A673 (cell line): Measurements from ENCODE around the gene LMCD1.

Experiments
- EZH2 ChIP-seq: fragments of 200-600 bp; sonication (generic); IDR thresholded peaks from 2 replicates; pipeline ENCODE4 v1.6.1; 2017; ENCODE audit warnings: borderline replicate concordance, low read depth, mild to moderate bottlenecking, mixed read lengths, antibody characterized with exemption, low read length; ENCODE audit not compliant: poor library complexity, severe bottlenecking
- TF ChIP-seq, protein P1 (sequence below): fragments of 300-800, 200-600 bp; sonication (generic); conservative IDR thresholded peaks from 2 replicates; pipeline ENCODE4 v1.5.1; 2017; ENCODE audit warnings: low read depth, mild to moderate bottlenecking, antibody characterized with exemption, low read length, moderate library complexity, mixed read lengths

- TF ChIP-seq, protein P1, sequence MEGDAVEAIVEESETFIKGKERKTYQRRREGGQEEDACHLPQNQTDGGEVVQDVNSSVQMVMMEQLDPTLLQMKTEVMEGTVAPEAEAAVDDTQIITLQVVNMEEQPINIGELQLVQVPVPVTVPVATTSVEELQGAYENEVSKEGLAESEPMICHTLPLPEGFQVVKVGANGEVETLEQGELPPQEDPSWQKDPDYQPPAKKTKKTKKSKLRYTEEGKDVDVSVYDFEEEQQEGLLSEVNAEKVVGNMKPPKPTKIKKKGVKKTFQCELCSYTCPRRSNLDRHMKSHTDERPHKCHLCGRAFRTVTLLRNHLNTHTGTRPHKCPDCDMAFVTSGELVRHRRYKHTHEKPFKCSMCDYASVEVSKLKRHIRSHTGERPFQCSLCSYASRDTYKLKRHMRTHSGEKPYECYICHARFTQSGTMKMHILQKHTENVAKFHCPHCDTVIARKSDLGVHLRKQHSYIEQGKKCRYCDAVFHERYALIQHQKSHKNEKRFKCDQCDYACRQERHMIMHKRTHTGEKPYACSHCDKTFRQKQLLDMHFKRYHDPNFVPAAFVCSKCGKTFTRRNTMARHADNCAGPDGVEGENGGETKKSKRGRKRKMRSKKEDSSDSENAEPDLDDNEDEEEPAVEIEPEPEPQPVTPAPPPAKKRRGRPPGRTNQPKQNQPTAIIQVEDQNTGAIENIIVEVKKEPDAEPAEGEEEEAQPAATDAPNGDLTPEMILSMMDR, result no peak
- TF ChIP-seq EZH2, result no peak
These were observed 23.2 kb downstream of the LMCD1 start for GRCh38 chr3:8524656-8525399.
